Neuronal stem cell (in vitro differentiated cells): Measurements from ENCODE around the gene NEMF.
A peak's percentile ranks its signal among the peaks of the same experiment; 100 is the strongest.

Experiments
- DNase-seq: peaks from one replicate; pipeline ENCODE4 v3.0.0-alpha.2; 2013; ENCODE audit warnings: low spot score
- H2AFZ ChIP-seq: one replicate; pipeline ENCODE4 v1.6.1; 2013; ENCODE audit warnings: mild to moderate bottlenecking, low read length, inconsistent platforms
- H2AK5ac ChIP-seq: 2 replicates; pipeline ENCODE4 v1.6.1; 2013; ENCODE audit warnings: low read depth, mild to moderate bottlenecking, inconsistent platforms, low read length, moderate library complexity, mixed read lengths
- H2BK120ac ChIP-seq: 2 replicates; pipeline ENCODE4 v1.6.1; 2013; ENCODE audit warnings: low read depth, mild to moderate bottlenecking, inconsistent platforms, low read length, moderate library complexity, mixed read lengths
- H2BK12ac ChIP-seq: one replicate; pipeline ENCODE4 v1.6.1; 2013; ENCODE audit warnings: low read length, inconsistent platforms
- H2BK15ac ChIP-seq: 2 replicates; pipeline ENCODE4 v1.6.1; 2013; ENCODE audit warnings: mild to moderate bottlenecking, low read length, inconsistent platforms, mixed read lengths
- H2BK5ac ChIP-seq: one replicate; pipeline ENCODE4 v1.6.1; 2013; ENCODE audit warnings: inconsistent platforms, mild to moderate bottlenecking, low read length, moderate library complexity
- H3K14ac ChIP-seq: one replicate; pipeline ENCODE4 v1.6.1; 2013; ENCODE audit warnings: low read length, inconsistent platforms
- H3K18ac ChIP-seq: 2 replicates; pipeline ENCODE4 v1.6.1; 2013; ENCODE audit warnings: low read length, inconsistent platforms
- H3K23ac ChIP-seq: 2 replicates; pipeline ENCODE4 v1.6.1; 2013; ENCODE audit warnings: low read depth, mild to moderate bottlenecking, mixed read lengths, low read length, inconsistent platforms; ENCODE audit not compliant: poor library complexity
- H3K27ac ChIP-seq: replicated peaks from 3 replicates; pipeline ENCODE4 v1.5.1; 2013; ENCODE audit warnings: low read length, inconsistent platforms
- H3K27me3 ChIP-seq, 3 experiments: 2 replicates each; pipeline ENCODE4 v1.6.1; 2013; ENCODE audit warnings: low read length in 3 of 3, mild to moderate bottlenecking in 2 of 3, inconsistent platforms in 1 of 3, low read depth in 1 of 3, mixed read lengths in 1 of 3, moderate library complexity in 1 of 3; ENCODE audit not compliant: control insufficient read depth in 3 of 3, insufficient read depth in 3 of 3
- H3K36me3 ChIP-seq, 2 donors: replicated peaks in 1 of 2; 2 replicates each; pipeline ENCODE4 v1.6.1; 2013; ENCODE audit warnings: low read length in 2 of 2; ENCODE audit not compliant: control insufficient read depth in 2 of 2, insufficient read depth in 2 of 2
- H3K4ac ChIP-seq: 2 replicates; pipeline ENCODE4 v1.6.1; 2013; ENCODE audit warnings: inconsistent platforms, mild to moderate bottlenecking, low read length, moderate library complexity
- H3K4me1 ChIP-seq, 2 donors: 1 replicate in 1 of 2; 2 replicates in 1 of 2; pipeline ENCODE4 v1.6.1; 2013; ENCODE audit warnings: low read length in 2 of 2, low read depth in 1 of 2; ENCODE audit not compliant: control insufficient read depth in 2 of 2, insufficient read depth in 1 of 2
- H3K4me2 ChIP-seq: one replicate; pipeline ENCODE4 v1.6.1; 2013; ENCODE audit warnings: mild to moderate bottlenecking, low read length, inconsistent platforms; ENCODE audit not compliant: insufficient read depth, poor library complexity, severe bottlenecking
- H3K4me3 ChIP-seq, 2 donors: 2 replicates each; pipeline ENCODE4 v1.5.1; 2013; ENCODE audit warnings: low read length in 2 of 2, mild to moderate bottlenecking in 2 of 2, inconsistent platforms in 1 of 2, moderate library complexity in 1 of 2
- H3K79me1 ChIP-seq: one replicate; pipeline ENCODE4 v1.6.1; 2013; ENCODE audit warnings: low read depth, mild to moderate bottlenecking, inconsistent platforms, low read length, moderate library complexity
- H3K9ac ChIP-seq: one replicate; pipeline ENCODE4 v1.6.1; 2013; ENCODE audit warnings: mild to moderate bottlenecking, low read depth, low read length, inconsistent platforms; ENCODE audit not compliant: poor library complexity
- H3K9me3 ChIP-seq, 2 donors: replicated peaks in 1 of 2; 2 replicates each; pipeline versions ENCODE3 to v1.6.1; 2013; ENCODE audit warnings: low read length in 2 of 2, mild to moderate bottlenecking in 2 of 2, inconsistent platforms in 1 of 2, low read depth in 1 of 2, mixed read lengths in 1 of 2, moderate library complexity in 1 of 2; ENCODE audit not compliant: control insufficient read depth in 2 of 2, insufficient read depth in 1 of 2
- H4K8ac ChIP-seq: one replicate; pipeline ENCODE4 v1.6.1; 2013; ENCODE audit warnings: low read depth, mild to moderate bottlenecking, inconsistent platforms, low read length, moderate library complexity
- H4K91ac ChIP-seq: one replicate; pipeline ENCODE4 v1.6.1; 2013; ENCODE audit warnings: low read length, low read depth, mild to moderate bottlenecking, inconsistent platforms; ENCODE audit not compliant: poor library complexity
- WGBS, 2 donors: extraction: QIAGEN DNeasy Blood & Tissue Kit; methylation state at CpG; one replicate each; pipeline ENCODE4 v1.1.7; 2013; ENCODE audit warnings: missing lambda C conversion rate in 2 of 2, mixed read lengths in 1 of 2; ENCODE audit not compliant: insufficient read length in 2 of 2, insufficient replicate concordance in 1 of 2; ENCODE audit errors: extremely low coverage in 2 of 2; 5-methylcytosine and 5-hydroxymethylcytosine counted together

Gene NEMF

DNA sequence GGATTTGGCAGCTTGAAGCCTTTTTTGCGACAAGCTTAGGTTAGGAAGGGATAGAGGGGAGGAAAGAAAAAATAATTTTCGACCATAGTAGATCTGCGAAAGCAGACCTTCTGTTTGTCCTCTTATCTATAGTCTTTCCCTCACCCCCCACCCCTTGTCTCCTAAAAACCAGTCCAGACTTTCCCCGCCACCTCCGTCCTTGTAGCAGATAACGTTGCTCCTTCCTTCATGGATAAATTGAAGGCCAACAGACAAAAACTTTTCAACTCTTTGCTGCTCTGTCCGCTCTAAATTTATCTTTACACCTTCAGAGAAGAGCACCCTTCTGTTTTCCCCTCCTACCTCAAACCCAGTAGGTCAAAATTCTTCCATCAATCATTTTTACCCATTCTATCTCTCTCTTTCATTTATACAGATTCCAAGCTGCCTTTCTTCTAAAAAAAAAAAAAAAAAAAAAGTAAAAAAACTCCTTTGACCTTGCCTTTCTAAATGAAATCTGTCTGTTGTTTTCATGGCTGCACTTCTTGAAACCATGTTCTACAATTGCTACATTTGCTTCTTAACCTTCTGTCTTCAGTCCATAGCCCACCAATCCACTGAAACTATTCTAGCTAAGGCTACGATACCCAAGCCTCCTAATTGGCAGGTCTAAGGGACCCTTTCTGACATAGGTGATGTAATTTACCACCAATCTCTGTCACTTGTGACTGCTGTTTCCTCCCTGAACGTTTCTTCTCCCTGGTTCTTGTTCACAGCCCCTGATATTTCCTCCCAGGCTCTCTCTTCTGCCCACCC is 11.1 kb upstream of the NEMF start:
- no CpG with 5 or more reads among the region's 9 CpGs for WGBS, 2 donors
- Histone ChIP-seq H3K36me3 (no peaks in the 10 kb centered on the region), H2BK5ac (no peak overlapping the region), H2BK120ac (no peak overlapping the region), H3K4ac (no peak overlapping the region), H3K4me3 (peak overlapping the region; percentile 87 to 89), H3K18ac (no peak overlapping the region), H3K23ac (no peak overlapping the region), H3K4me2 (peak overlapping the region; percentile 79), H3K4me1 (peaks cover 0 to 4% of the 10 kb centered on the region in 2 donors), H3K14ac (no peak overlapping the region), H4K8ac (no peak overlapping the region), H3K27me3 (no peaks in the 10 kb centered on the region), H4K91ac (no peak overlapping the region), H3K27ac (no peak overlapping the region), H3K9me3 (no peaks in the 10 kb centered on the region), H2AK5ac (no peak overlapping the region), H2BK12ac (no peak overlapping the region), H3K9ac (no peak overlapping the region), H2BK15ac (no peak overlapping the region), H3K79me1 (no peaks in the 10 kb centered on the region), H2AFZ (peak overlapping the region; percentile 87)
- DNase-seq = no peak

DNA sequence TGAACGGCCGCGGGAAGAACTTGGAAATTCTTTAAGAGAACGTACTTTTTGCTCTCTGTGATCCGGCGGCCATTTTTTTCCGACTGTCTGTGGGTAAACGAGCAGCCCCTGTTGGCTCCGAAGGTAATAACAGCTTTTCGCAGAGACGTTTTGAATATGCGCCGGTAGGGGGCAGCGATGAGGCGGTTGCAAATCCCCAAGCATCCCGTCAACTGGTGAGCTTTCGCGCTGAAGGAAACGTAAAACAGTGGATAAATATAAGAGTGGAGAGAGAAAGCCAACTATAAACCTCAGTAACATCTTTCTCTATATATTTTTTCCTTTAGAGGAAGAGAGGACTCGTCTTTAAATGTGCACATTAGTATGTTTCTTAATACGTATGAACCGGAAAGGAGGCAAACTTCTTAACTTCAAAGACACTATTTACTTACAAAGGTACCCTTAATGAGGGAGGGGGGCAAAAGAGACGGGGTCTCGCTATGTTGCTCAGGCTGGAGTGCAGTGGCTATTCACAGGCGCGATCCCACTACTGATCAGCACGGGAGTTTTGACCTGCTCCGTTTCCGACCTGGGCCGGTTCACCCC is 9.6 kb upstream of the NEMF start:
- H3K36me3 ChIP-seq = no peaks in the 10 kb centered on the region
- no peak overlapping the region for H2BK12ac ChIP-seq
- H2BK15ac ChIP-seq = no peak overlapping the region
- H3K9ac ChIP-seq = peak overlapping the region; percentile 85
- peak overlapping the region; percentile 87 for H2AFZ ChIP-seq
- H3K27ac ChIP-seq = peak overlapping the region; percentile 97
- H2BK5ac ChIP-seq = no peak overlapping the region
- no peaks in the 10 kb centered on the region for H3K79me1 ChIP-seq
- H3K9me3 ChIP-seq = no peaks in the 10 kb centered on the region
- no peak overlapping the region for H4K8ac ChIP-seq
- no peak overlapping the region for H4K91ac ChIP-seq
- no peak overlapping the region for H3K23ac ChIP-seq
- no peak overlapping the region for H3K4ac ChIP-seq
- WGBS, 2 donors = no CpG with 5 or more reads among the region's 30 CpGs
- H3K14ac ChIP-seq = no peak overlapping the region
- peak overlapping the region; percentile 66 for H3K4me2 ChIP-seq
- no peak overlapping the region for H2BK120ac ChIP-seq
- peaks cover 0 to 2% of the 10 kb centered on the region in 2 donors for H3K4me1 ChIP-seq
- peak overlapping the region; percentile 85 for H3K18ac ChIP-seq
- no peak overlapping the region for H2AK5ac ChIP-seq
- no peaks in the 10 kb centered on the region for H3K27me3 ChIP-seq
- H3K4me3 ChIP-seq = peak overlapping the region; percentile 55 to 91
- peak; percentile 93 for DNase-seq

DNA sequence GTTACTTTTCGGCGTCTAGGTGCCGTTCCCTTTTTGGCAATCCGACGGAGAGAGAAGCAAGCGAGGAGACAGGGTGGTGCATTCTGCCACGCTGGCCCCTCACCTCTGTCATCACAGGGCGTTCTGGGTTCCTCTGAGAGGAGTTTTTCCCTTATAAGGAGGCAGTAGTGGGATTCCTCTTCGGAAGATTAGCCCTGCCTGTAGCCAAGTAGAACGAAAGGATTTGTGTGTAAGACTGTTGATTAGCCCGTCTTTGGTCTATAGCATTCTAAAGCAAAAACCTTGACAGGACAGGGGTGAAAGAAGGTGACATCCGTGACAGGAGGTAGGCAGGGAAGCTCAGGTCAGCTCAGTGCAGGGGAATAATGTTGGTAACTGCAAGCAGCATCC is 9.1 kb upstream of the NEMF start:
- DNase-seq = peak; percentile 74
- Histone ChIP-seq H4K8ac (no peak overlapping the region), H3K18ac (peak overlapping the region; percentile 85), H3K9me3 (no peaks in the 10 kb centered on the region), H4K91ac (no peak overlapping the region), H3K4me3 (peak overlapping the region; percentile 55 to 91), H2BK12ac (no peak overlapping the region), H2BK5ac (no peak overlapping the region), H3K14ac (no peak overlapping the region), H3K9ac (peak overlapping the region; percentile 85), H3K4me1 (peaks cover 0 to 2% of the 10 kb centered on the region in 2 donors), H2BK15ac (no peak overlapping the region), H3K4ac (no peak overlapping the region), H2BK120ac (no peak overlapping the region), H2AK5ac (no peak overlapping the region), H3K27ac (peak overlapping the region; percentile 97), H3K23ac (no peak overlapping the region), H3K79me1 (no peaks in the 10 kb centered on the region), H3K27me3 (no peaks in the 10 kb centered on the region), H2AFZ (peak overlapping the region; percentile 87), H3K4me2 (peak overlapping the region; percentile 66), H3K36me3 (no peaks in the 10 kb centered on the region)
- WGBS, 2 donors = no CpG with 5 or more reads among the region's 12 CpGs

DNA sequence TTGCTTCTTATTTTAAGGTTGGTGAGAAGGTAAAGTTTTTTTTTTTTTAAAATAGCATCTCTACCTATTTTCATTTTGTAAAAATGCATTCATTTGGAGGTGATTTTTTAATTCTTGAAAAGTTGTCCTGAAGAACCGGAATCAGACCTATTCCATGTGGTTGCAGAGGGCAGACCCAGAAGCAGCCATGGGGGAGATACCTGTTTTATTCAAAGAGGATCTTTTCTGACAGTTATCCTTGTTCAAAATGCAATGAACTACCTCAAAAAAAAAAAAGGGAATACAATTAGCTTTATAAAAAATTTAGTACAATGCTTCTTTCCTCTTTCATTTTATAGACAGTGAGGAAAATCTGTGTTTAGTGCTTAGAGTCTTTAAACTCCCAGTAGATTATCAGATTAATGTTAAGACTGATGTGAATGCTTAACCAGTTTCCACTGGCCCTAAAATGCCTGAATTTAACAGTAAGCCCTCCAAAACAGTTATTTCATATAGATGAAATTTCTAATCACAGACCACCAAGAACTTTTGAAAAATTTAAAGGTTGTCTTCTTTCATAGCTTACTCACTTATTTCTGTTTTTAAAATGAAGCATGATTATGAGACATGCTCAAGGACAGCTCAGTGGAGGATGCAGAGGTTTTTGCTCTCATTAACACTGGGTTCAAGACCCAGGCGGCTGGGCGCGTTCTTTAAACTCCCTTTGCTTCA is 8.6 kb upstream of the NEMF start:
- H3K4me2 ChIP-seq = peak overlapping the region; percentile 66
- no peak for DNase-seq
- H3K9ac ChIP-seq = peak overlapping the region; percentile 17
- no peak overlapping the region for H3K23ac ChIP-seq
- no peaks in the 10 kb centered on the region for H3K36me3 ChIP-seq
- H3K27me3 ChIP-seq = no peaks in the 10 kb centered on the region
- peak overlapping the region; percentile 87 for H2AFZ ChIP-seq
- H3K27ac ChIP-seq = peak overlapping the region; percentile 97
- no peak overlapping the region for H2BK5ac ChIP-seq
- WGBS, 2 donors = no CpG with 5 or more reads among the region's 4 CpGs
- H3K79me1 ChIP-seq = no peaks in the 10 kb centered on the region
- no peak overlapping the region for H3K14ac ChIP-seq
- H2BK120ac ChIP-seq = no peak overlapping the region
- peak overlapping the region; percentile 85 for H3K18ac ChIP-seq
- H4K8ac ChIP-seq = no peak overlapping the region
- no peak overlapping the region for H2BK12ac ChIP-seq
- no peak overlapping the region for H2AK5ac ChIP-seq
- H2BK15ac ChIP-seq = no peak overlapping the region
- peak overlapping the region; percentile 55 to 91 for H3K4me3 ChIP-seq
- no peak overlapping the region for H3K4ac ChIP-seq
- no peak overlapping the region for H4K91ac ChIP-seq
- no peaks in the 10 kb centered on the region for H3K9me3 ChIP-seq
- H3K4me1 ChIP-seq = peaks cover 0 to 2% of the 10 kb centered on the region in 2 donors
